HEK293T (cell line): ENCODE results near the gene EPM2AIP1.

Experiments
- CTCF ChIA-PET: fragments of 350-600 bp; formaldehyde crosslinking; extraction: SDS; loops from one replicate; lab custom pipeline; 2021; ENCODE audit warnings: antibody characterized with exemption, inconsistent platforms; lab: Yijun Ruan, JAX
- POLR2A ChIA-PET: fragments of 350-600 bp; formaldehyde crosslinking; extraction: SDS; loops from one replicate; lab custom pipeline; 2020; ENCODE audit warnings: antibody characterized with exemption, inconsistent platforms; lab: Yijun Ruan, JAX
- DNase-seq: peaks from one replicate; pipeline ENCODE4 v3.0.0; 2012; ENCODE audit warnings: mixed read lengths; ENCODE audit errors: extremely low spot score
- ARNT ChIP-seq: fragments of 450-650 bp; IDR thresholded peaks from 2 replicates; pipeline ENCODE4 v1.6.1; 2017; ENCODE audit warnings: mild to moderate bottlenecking
- BHLHE40 ChIP-seq: fragments of 450-650 bp; IDR thresholded peaks from 2 replicates; pipeline ENCODE4 v1.6.1; 2016; ENCODE audit warnings: mild to moderate bottlenecking, moderate library complexity, borderline replicate concordance
- CTBP1 ChIP-seq: fragments of 450-650 bp; IDR thresholded peaks from 2 replicates; pipeline ENCODE4 v1.6.1; 2016; ENCODE audit warnings: borderline replicate concordance
- ELF4 ChIP-seq: fragments of 450-650 bp; IDR thresholded peaks from 2 replicates; pipeline ENCODE4 v1.6.1; 2017; ENCODE audit warnings: antibody characterized with exemption
- FOXA1 ChIP-seq: fragments of 450-650 bp; IDR thresholded peaks from 2 replicates; pipeline ENCODE4 v1.6.1; 2016; ENCODE audit warnings: mild to moderate bottlenecking
- FOXK2 ChIP-seq: fragments of 450-650 bp; IDR thresholded peaks from 2 replicates; pipeline ENCODE4 v1.6.1; 2016; ENCODE audit warnings: mild to moderate bottlenecking
- FOXM1 ChIP-seq: fragments of 450-650 bp; IDR thresholded peaks from 2 replicates; pipeline ENCODE4 v1.6.1; 2017; ENCODE audit warnings: mild to moderate bottlenecking, borderline replicate concordance
- HDGF ChIP-seq: fragments of 450-650 bp; IDR thresholded peaks from 2 replicates; pipeline ENCODE4 v1.6.1; 2017; ENCODE audit warnings: antibody characterized with exemption, borderline replicate concordance
- L3MBTL2 ChIP-seq: fragments of 450-650 bp; conservative IDR thresholded peaks from 2 replicates; pipeline ENCODE4 v1.6.1; 2016; ENCODE audit warnings: mild to moderate bottlenecking
- LEF1 ChIP-seq: fragments of 450-650 bp; IDR thresholded peaks from 2 replicates; pipeline ENCODE4 v1.6.1; 2017; ENCODE audit warnings: mild to moderate bottlenecking, borderline replicate concordance
- NFRKB ChIP-seq: fragments of 450-650 bp; IDR thresholded peaks from 2 replicates; pipeline ENCODE4 v1.6.1; 2016; ENCODE audit warnings: mild to moderate bottlenecking, moderate library complexity
- SP1 ChIP-seq: fragments of 450-650 bp; IDR thresholded peaks from 2 replicates; pipeline ENCODE4 v1.6.1; 2017
- SUZ12 ChIP-seq: fragments of 450-650 bp; IDR thresholded peaks from 2 replicates; pipeline ENCODE4 v1.6.1; 2016; ENCODE audit warnings: mild to moderate bottlenecking
- TARDBP ChIP-seq: fragments of 450-650 bp; IDR thresholded peaks from 2 replicates; pipeline ENCODE4 v1.6.1; 2016
- ZNF384 ChIP-seq: fragments of 450-650 bp; IDR thresholded peaks from 2 replicates; pipeline ENCODE4 v1.6.1; 2016
- TF ChIP-seq, protein P1 (sequence below): fragments of 450-650 bp; IDR thresholded peaks from 2 replicates; pipeline ENCODE4 v1.6.1; 2016

The EPM2AIP1 gene

DNA sequence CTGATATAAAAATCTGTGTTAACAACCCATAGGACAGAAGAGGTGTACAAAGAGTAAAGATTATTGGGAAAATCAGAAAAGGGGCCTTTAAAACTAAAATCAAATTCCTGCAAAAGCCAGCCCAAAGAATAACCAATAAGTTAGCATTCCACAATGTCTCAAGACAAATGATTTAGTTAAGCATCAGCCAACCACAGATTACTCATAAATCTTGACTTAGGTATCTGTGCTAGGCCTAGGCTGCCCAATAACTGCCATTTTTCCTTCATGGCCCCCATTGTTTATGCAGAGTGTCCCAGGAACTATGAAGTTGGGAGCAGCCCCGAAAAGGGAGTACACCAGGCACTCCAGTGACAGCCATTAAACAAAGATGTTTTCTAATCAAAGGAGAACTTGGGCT is 55.4 kb downstream of the EPM2AIP1 start:
- TF ChIP-seq BHLHE40 (no peak), LEF1 (no peak), ELF4 (no peak), TARDBP (no peak), CTBP1 (no peak), HDGF (no peak), FOXK2 (no peak), FOXM1 (no peak), ARNT (no peak), SP1 (no peak), L3MBTL2 (no peak), FOXA1 (no peak), SUZ12 (no peak), ZNF384 (no peak), NFRKB (no peak)
- TF ChIP-seq, protein P1, sequence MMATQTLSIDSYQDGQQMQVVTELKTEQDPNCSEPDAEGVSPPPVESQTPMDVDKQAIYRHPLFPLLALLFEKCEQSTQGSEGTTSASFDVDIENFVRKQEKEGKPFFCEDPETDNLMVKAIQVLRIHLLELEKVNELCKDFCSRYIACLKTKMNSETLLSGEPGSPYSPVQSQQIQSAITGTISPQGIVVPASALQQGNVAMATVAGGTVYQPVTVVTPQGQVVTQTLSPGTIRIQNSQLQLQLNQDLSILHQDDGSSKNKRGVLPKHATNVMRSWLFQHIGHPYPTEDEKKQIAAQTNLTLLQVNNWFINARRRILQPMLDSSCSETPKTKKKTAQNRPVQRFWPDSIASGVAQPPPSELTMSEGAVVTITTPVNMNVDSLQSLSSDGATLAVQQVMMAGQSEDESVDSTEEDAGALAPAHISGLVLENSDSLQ, result no peak
- ChIA-PET CTCF (no interaction called here), POLR2A (no interaction called here)
- no peak for DNase-seq
